ENCODE results near the gene NEIL1. TPM values are rescaled to one million over a fixed set of nuclear protein-coding genes. Genes with fewer than 3 reads are reported as not detected.

The NEIL1 gene
- total RNA-seq, 1 experiment from 2014 or later = 9.5 TPM

GRCh38 chr15:75360391-75360790, 13.6 kb downstream of the NEIL1 start:
- no peak overlapping the region for H3K4me3 Mint-ChIP-seq (ENCODE audit: unreplicated experiment)
- ChIA-PET CTCF (no interaction called here), POLR2A (interaction anchor here (0.8 to 1.9 kb wide), 5 partner anchors 8 to 25 kb away, joined by 3 to 11 read pairs (median 3); partner anchors contain the start of genes COMMD4 and MAN2C1)
- no peaks in the 10 kb centered on the region for H3K27me3 Mint-ChIP-seq (ENCODE audit: insufficient read depth, unreplicated experiment)
- H3K27ac Mint-ChIP-seq (ENCODE audit: low read depth, unreplicated experiment) = no peak overlapping the region
- TF ChIP-seq CTCF (IDR thresholded peaks at IDR 0.05; ENCODE audit: unreplicated experiment) = no peak
- no peaks in the 10 kb centered on the region for H3K4me1 Mint-ChIP-seq (ENCODE audit: insufficient read depth, unreplicated experiment)
- peaks cover 57% of the 10 kb centered on the region for H3K36me3 Mint-ChIP-seq (ENCODE audit: insufficient read depth, unreplicated experiment)
- BruUV-seq (replicated peaks) = no TSS peak
- no peak for DNase-seq (ENCODE audit: unreplicated experiment)
- H3K9me3 Mint-ChIP-seq (ENCODE audit: unreplicated experiment) = no peaks in the 10 kb centered on the region
- intact Hi-C loops (cut with micrococcal nuclease) = no loop called here

- Mint-ChIP-seq H3K27me3 (ENCODE audit: insufficient read depth, unreplicated experiment) (no peaks in the 10 kb centered on the region), H3K4me3 (ENCODE audit: unreplicated experiment) (no peak overlapping the region), H3K9me3 (ENCODE audit: unreplicated experiment) (no peaks in the 10 kb centered on the region), H3K36me3 (ENCODE audit: insufficient read depth, unreplicated experiment) (peaks cover 57% of the 10 kb centered on the region), H3K4me1 (ENCODE audit: insufficient read depth, unreplicated experiment) (no peaks in the 10 kb centered on the region), H3K27ac (ENCODE audit: low read depth, unreplicated experiment) (no peak overlapping the region)
- TF ChIP-seq CTCF (IDR thresholded peaks at IDR 0.05; ENCODE audit: unreplicated experiment) = no peak
- no TSS peak for BruUV-seq (replicated peaks)
- ChIA-PET POLR2A (interaction anchor here (0.8 to 1.2 kb wide), 2 partner anchors 13 to 25 kb away, joined by 3 to 6 read pairs; partner anchors contain the start of gene COMMD4), CTCF (no interaction called here)
- DNase-seq (ENCODE audit: unreplicated experiment) = no peak
- intact Hi-C loops (cut with micrococcal nuclease) = no loop called here
Observed at GRCh38 chr15:75360856-75361255, 14.0 kb downstream of the NEIL1 start.

GRCh38 chr15:75361361-75361988, 14.6 kb downstream of the NEIL1 start:
- no peaks in the 10 kb centered on the region for H3K4me1 Mint-ChIP-seq (ENCODE audit: insufficient read depth, unreplicated experiment)
- H3K27me3 Mint-ChIP-seq (ENCODE audit: insufficient read depth, unreplicated experiment) = no peaks in the 10 kb centered on the region
- DNase-seq (ENCODE audit: unreplicated experiment) = no peak
- no TSS peak for BruUV-seq (replicated peaks)
- H3K27ac Mint-ChIP-seq (ENCODE audit: low read depth, unreplicated experiment) = no peak overlapping the region
- H3K36me3 Mint-ChIP-seq (ENCODE audit: insufficient read depth, unreplicated experiment) = peaks cover 61% of the 10 kb centered on the region
- POLR2A ChIA-PET = interaction anchor here (0.8 kb wide), 1 partner anchor 11 kb away, joined by 4 read pairs; no protein-coding TSS in a partner anchor
- no peak for TF ChIP-seq CTCF (IDR thresholded peaks at IDR 0.05; ENCODE audit: unreplicated experiment)
- H3K9me3 Mint-ChIP-seq (ENCODE audit: unreplicated experiment) = no peaks in the 10 kb centered on the region
- intact Hi-C loops (cut with micrococcal nuclease) = no loop called here
- CTCF ChIA-PET = no interaction called here
- no peak overlapping the region for H3K4me3 Mint-ChIP-seq (ENCODE audit: unreplicated experiment)

GRCh38 chr15:75361989-75362641, 15.3 kb downstream of the NEIL1 start:
- no TSS peak for BruUV-seq (replicated peaks)
- ChIA-PET CTCF (interaction anchor here (0.5 kb wide), 1 partner anchor 90 kb away, joined by 3 read pairs; no protein-coding TSS in a partner anchor), POLR2A (interaction anchor here (0.8 kb wide), 1 partner anchor 11 kb away, joined by 4 read pairs; no protein-coding TSS in a partner anchor)
- no peak for DNase-seq (ENCODE audit: unreplicated experiment)
- no peak for TF ChIP-seq CTCF (IDR thresholded peaks at IDR 0.05; ENCODE audit: unreplicated experiment)
- H3K4me3 Mint-ChIP-seq (ENCODE audit: unreplicated experiment) = no peak overlapping the region
- H3K9me3 Mint-ChIP-seq (ENCODE audit: unreplicated experiment) = no peaks in the 10 kb centered on the region
- no peaks in the 10 kb centered on the region for H3K27me3 Mint-ChIP-seq (ENCODE audit: insufficient read depth, unreplicated experiment)
- H3K4me1 Mint-ChIP-seq (ENCODE audit: insufficient read depth, unreplicated experiment) = no peaks in the 10 kb centered on the region
- intact Hi-C loops (cut with micrococcal nuclease) = no loop called here
- H3K27ac Mint-ChIP-seq (ENCODE audit: low read depth, unreplicated experiment) = no peak overlapping the region
- H3K36me3 Mint-ChIP-seq (ENCODE audit: insufficient read depth, unreplicated experiment) = peaks cover 61% of the 10 kb centered on the region

Measured in MCF 10A (cell line).